Ishikawa (cell line): ENCODE measurements around the gene BTBD16.

Source experiments
- NFIC ChIP-seq: IDR thresholded peaks from 2 replicates; pipeline ENCODE4 v1.6.1; 2012
- REST ChIP-seq: IDR thresholded peaks from 2 replicates; pipeline ENCODE4 v1.6.1; 2012; ENCODE audit warnings: low read depth, mild to moderate bottlenecking
- TAF1 ChIP-seq: IDR thresholded peaks from 2 replicates; pipeline ENCODE4 v1.6.1; 2012; ENCODE audit warnings: low read depth, mild to moderate bottlenecking

DNA sequence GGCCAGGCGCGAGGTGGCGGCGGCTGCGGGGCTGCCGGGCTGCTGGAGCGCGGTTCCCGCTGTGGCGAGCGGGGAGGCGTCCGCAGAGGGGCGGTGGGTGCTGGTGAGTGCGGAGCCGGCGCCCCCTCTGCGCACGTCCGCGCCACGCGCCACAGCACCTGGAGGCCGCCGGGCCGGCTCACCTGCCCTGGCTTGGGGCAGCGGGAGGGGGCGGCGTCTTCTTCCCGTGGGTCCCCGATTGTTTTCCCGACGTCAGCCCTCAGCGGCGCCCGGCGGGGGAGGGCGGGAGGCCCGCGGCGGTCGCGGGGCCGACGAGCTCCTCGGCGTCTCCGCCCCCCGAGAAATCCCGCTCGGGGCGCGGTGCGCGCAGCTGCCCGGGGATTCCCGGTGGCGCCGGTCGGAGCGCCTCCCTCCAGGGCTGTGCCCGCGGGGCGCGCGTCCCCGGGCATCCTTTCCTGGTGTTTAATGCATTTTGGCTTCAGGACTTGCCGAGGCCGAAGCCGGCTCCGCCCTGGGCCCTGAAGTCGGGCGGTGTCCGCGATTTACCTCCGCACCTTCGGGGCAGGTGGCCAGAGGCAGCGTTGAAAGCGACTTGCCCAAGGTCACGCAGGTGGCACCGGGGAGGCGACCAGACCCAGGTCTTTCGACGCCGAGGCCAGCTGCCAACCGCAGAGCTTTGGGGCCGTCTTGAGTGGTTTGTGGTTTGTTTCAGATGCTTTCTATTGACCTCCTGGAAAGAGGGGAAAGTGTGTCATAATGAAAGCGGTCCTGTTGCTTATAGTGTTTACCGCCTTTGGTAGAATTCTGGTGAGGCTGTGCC lies 104.0 kb downstream of the BTBD16 start:
- TF ChIP-seq NFIC: peak; percentile 49
- TF ChIP-seq TAF1: peak; percentile 58; the same call in 1 of the 2 replicates
- TF ChIP-seq REST: 0 out of 2 replicates have a peak, but pooled peaks have one; percentile 2
